Hepatic stellate cell (primary cell): Measurements from ENCODE around the gene TIFAB.
A peak's percentile ranks its signal among the peaks of the same experiment; 100 is the strongest.

Experiments
- DNase-seq: peaks from one replicate; pipeline ENCODE4 v3.0.0; 2011; ENCODE audit warnings: low spot score

TIFAB gene

GRCh38 chr5:135425641-135426040 lies 26.5 kb downstream of the TIFAB start:
- DNase-seq, result no peak

- no peak for DNase-seq
Measured at GRCh38 chr5:135423846-135424168, 28.3 kb downstream of the TIFAB start.

- no peak for DNase-seq
Measured at GRCh38 chr5:135423146-135423845, 28.9 kb downstream of the TIFAB start.

DNA sequence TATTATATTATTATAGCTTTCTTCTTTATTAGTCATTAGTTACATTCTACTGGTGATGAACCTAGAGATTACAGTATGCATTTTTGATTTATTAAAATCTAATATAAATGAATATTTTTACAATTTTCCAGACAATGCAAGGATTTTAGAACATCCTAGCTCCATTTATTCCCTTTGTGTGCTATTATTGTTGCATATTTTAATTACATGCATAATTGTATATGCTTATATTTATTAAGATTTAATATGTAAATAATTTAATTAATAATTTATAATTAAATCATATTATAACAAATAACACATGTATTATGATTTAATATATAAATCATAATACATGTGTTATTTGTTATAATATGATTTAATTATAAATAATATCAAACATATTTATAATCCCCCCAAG lies 29.7 kb downstream of the TIFAB start:
- DNase-seq, result no peak

GRCh38 chr5:135417083-135417482 lies 35.1 kb downstream of the TIFAB start:
- no peak for DNase-seq

DNA sequence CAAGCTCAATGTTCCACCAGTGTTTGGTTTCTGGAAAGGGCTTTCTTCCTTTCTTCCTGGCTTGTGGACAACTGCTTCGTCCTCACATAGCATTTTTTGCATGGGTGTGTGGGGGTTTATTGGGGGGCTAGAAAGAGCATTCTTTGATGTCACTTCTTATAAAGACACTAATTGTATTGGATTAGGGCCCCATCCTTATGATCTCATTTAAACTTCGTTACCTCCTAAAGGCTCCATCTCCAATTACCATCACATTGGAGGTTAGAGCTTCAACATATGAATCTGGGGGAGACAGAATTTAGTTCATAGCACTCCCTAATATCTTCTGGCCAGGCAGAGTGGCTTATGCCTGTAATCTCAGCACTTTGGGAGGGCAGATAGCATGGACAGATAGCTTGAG lies 47.1 kb downstream of the TIFAB start:
- DNase-seq, result no peak

DNA sequence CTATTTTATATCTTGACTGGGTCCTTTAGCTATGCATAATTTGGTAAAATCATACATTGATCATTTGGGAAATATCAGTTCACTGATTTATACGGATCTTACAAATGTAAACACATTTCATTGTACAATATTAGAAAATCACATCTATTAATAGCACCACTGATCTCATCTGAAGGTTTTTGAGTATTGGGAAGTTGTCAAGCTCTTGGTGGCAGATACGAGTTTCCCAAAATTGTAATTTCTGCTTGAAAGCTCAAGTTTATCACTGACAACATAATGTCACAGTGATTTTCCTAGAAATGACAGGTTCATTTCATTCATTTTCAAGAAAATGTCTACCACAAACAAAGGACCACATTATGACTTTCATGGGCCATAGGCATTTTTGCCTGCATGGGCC lies 50.1 kb downstream of the TIFAB start:
- DNase-seq, result no peak

- no peak for DNase-seq
Measured at GRCh38 chr5:135400866-135401265, 51.3 kb downstream of the TIFAB start.

GRCh38 chr5:135399794-135400542 lies 52.2 kb downstream of the TIFAB start:
- no peak for DNase-seq

- DNase-seq, result peak; percentile 84
Measured at GRCh38 chr5:135398855-135399793, 53.0 kb downstream of the TIFAB start, which contains the start of gene MACROH2A1. Gene MACROH2A1, minus strand, starts transcription at chr5:135399231. Its CDS starts 10,138 bp downstream, at chr5:135389093.

GRCh38 chr5:135398160-135398854 lies 53.8 kb downstream of the TIFAB start:
- no peak for DNase-seq
